GM21526 (cell line): ENCODE data around the gene RAB3IL1.

Source experiments
- ATAC-seq: cut with Tn5 transposase; IDR thresholded peaks from one replicate; pipeline ENCODE4 v1.9.1; 2021; ENCODE audit warnings: moderate library complexity; ENCODE audit not compliant: unreplicated experiment, low FRiP score

The RAB3IL1 gene

DNA sequence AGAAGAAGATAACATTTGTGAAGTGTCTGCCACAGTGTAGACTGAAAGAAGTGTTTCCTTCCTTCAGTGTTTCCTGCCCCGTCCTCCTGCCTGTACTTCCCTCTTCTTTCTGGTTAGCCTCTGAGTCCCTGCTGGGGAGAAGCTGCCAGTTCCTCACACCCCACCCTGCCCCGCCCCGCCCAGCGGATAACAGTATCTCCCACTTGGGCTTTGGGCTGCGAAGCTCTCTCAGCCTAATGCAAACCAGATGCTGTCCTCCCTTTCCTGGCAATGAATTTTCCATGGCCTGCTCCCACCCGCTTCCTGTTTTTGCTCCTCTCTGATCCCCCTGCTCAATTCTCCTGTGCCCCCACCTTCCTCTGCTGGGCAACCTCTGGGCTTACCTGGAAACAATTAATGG lies 5.2 kb upstream of the RAB3IL1 start:
- no peak for ATAC-seq

DNA sequence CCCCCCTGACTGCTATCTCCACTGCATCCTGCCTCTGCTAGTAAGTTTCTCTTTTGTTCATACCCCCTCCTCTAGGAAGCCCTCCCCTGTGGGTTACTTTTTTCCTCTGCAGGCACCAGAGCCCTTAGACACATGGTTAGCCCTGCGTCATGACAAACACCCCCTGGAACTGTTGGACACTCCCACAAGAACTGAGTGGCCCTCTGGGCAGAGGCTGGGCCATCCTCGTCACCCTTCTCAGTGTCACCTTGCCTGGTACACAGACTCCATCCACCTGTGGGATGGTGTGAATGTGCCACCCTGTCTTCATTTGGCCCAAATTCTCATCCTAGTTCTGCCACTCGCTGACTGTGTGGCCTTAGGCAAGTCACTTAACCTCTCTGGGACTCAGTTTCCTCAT lies 4.1 kb upstream of the RAB3IL1 start:
- ATAC-seq = no peak

DNA sequence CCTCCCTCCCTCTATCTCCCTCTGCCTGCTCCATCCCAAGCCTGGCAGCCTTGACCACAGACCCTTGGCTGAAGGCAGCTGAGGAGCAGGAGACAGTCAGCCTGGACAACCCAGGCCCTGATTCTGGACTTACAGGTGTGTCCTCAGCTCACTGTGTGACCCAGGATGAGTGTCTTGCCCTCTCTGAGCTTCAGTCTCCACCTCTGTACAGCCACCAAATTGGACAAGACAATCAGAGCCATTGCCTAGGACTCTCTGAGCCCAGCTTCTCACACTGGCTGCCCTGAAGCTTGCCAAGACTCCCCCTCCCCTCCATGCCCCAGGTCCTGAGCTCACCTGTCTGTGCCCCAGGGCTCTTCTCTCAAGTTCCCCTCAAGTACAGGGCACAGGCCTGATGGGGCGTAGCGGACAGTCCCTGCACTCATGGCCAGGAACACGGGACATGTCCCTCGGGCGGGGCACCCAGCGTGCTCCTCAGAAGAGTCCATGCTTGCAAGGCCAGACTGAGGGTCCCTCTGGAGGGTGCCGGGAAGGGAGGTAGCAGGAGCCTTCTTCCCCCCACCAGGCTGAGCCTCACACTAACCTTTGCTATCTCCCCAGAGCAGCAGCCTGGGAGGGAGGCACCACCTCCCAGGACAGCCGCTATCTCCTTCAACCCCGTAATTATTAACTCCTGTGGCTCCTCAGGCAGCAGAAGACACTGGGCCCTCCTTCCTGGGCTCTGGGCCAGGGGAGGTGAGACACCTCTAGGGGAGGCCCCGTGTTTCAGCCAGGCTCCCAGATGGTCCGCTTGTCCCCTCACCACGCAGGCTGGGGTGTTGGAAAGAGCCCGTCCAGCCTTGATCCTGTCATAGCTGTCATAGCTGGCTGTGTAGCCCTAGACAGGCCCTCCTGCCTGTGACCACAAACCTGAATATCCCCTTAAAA lies 2.6 kb upstream of the RAB3IL1 start:
- ATAC-seq = no peak

DNA sequence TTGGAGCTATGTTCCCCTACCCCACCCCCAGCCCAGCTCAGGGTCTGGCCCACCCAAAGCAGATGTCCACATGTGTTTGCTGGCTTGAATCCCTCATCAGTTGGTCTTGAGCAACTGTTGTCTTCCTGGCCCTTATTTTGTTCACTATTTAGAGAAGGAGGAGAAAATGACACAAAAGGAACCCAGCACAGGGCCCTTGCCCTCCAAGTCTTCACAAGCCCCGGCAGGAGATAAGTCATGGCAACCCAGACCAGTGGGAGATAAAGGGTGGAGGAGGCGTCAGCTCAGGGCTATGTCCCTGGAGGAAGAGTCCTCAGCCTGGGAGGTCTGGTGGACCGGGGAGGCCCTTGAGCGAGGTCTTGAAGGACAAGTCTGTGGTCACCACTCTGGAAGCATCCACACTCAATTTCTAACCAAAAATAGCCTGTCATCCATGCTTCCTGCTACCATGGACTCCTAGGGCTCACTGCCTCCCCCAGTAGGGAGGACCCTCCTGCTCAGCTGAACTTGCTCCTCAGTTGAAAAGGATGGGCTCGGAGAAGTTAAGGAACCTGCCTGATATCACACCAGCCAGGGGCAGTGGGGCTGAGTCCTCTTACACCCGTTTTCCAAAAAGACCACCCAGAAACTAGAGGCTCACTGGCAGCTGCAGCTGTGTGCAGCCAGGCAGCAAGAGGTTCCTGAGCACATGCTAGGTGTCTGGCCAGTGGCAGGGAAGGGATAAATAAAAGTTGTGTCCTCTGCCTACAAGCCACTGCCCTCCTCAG lies 1.8 kb upstream of the RAB3IL1 start:
- no peak for ATAC-seq

DNA sequence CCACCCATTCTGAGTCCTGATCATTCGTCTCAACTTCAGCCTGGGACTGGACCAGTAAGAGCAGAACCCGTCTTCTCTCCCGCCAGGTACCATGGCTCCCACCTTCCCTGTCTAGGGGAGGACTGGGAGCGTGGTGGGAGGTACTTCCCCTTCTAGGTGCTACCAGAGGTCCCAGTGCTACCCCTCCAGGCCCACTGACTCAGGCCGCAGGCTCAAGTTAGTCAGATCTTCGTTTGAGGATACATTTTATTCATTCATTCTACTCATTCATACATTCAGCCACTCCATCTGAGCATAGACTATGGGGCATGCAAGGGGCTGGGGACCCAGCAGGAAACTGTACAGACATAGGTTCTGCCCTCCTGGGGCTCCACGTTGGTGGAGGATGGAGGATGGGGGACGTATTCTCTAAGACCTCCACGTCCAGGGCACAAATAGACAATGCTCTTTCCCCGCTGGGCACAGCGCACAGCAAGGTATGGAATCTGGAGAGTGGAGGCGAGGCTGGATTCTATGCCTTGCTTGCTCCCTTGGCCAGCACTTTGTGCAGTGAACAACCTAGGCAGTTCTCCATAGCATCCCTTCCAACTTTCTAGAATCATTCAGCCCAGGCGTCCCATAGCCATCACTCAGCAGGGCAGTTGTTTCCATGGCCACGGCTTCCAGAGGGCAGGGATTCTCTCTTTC lies 1.0 kb upstream of the RAB3IL1 start:
- no peak for ATAC-seq

DNA sequence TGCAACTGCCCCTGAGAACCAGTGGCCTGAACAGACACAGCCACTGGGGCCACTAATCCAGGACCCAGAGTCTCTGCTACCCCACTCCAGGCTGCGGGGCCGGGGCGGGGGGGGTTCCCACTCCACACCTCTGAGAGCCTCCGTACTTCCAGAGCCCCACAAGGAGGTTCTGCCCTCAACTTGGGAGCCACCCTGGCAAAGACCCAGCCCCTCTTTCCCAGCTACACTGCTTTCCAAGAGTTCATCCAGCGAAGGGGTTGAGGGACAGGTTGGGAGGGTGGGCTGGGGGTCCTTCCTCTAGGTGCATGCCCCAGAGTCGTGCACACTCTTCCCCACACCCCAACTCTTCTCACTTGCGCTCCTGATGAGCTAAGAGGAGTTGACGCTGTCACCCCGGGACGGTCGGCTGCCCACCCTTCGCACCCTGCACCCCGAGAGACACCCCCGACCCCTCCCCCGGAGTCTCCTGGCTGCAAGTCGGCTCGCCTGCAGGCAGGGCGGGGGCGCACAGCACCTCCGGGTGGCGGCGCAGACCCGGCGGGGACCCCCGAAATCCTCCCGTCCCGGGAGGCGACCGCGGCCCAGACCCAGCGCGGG lies 531 bp downstream of the RAB3IL1 start:
- no peak for ATAC-seq

DNA sequence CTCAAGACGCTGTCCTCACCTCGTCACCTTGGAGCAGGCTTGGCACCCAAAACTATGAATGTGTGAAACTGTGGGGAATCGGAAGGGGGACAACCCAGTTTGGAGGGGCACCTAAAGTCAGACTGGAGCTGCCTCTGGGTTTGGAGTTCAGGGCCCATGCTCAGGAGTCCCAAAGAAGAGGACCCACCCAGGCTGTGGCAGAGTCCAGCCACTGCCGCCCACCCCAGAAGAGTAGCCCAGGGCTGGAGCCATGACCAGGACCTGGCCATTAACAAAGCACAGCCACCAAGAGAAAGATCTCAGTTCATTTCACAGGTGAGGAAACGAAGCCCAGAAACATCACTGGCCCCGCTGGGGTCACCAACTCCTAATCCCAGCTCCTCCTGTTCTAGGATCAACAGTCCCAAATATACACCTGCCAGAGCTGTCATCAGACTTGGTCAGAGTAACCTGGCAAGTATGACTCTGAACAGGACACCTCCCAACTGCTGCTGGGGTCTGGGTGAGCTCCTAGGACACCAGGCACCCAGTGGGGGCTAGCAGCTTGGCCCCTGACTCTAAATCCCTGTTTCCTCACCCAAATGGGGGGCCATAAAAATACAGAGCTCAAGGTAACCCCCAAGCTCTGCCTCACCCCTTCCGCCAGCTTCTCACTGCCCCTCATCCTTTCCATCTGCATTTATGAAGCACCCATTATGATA lies 2.7 kb downstream of the RAB3IL1 start:
- no peak for ATAC-seq

DNA sequence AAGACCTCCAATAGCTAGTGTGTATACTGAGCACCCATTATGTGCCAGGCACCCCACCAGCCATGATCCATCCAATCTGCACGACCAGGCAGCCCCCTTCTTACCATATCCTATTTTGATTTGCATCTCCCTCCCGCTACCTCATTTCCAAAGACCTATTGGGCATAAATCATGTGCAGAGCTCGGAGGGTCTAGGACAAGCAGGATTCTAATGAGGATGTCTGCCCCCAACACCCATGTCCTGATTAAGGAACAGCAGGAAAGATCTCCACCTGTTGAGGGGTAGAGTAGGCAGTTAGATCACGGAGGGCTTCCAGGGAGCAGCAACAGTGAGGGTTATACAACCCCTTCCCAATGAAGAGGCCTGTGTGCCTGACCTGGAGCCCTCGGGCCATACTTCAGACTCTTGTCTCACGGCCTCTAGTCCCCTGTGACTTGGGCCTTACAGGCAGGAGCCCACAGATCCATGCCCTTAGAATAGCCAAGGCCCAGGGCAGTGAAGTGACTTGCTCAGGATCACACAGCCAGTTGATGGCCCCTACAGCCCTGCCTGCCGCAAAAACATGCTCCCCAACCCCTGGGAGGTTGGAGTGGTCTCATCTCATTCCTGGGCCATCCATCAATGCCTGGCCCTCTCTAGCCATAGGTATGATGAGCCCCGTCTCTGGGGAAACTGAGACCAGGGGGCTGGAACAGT lies 3.5 kb downstream of the RAB3IL1 start:
- no peak for ATAC-seq

DNA sequence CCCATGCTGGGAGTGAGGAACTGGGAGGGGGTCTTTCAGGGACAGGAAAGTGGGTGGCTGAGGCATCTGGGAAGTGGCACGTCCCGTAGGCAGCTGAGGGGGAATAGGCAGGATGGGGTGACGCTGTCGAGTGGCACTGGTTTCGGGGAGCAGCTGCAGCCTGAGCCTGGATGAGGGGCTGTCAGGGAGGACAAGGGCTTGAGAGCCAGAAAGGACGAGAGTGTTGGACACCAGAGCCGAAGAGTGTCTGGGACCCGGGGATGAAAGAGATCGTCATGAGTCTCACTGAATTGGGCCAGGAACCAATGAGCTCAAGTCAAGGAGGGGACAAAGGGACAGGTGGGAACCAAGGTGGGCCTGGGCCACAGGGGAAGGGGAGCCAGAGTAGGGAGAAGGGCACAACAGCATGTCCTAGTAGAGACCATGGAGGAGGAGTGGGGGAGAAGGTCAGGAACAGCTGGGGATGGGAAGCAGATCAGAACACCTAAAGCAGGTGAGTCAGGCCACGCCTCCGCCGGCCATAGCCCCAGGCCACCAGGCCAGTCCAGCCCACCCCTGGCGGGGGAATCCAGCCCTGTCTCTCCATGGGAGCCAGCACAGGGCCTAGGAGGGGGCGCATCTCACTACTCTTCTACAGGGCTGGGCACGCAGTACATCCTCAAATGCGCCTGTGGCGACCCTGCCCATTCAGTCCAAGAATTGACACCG lies 4.2 kb downstream of the RAB3IL1 start:
- no peak for ATAC-seq

DNA sequence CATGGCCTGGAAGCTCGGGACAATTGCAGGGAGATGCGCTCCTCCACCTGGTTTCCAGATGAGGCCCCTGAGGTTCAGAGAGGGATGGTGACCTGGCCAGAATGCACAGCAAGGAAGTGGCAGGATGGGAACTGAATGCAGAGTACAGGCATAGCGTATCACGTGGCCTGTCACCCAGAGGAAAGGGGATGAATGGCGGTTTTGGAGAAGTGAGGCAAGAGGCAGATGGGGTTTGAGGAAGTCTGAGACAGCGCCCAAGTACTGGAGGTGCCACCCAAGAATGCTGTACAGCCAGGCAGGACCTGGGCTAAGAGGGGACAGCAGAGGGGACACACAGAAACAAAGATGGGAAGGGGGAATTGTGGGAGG lies 4.9 kb downstream of the RAB3IL1 start:
- no peak for ATAC-seq

DNA sequence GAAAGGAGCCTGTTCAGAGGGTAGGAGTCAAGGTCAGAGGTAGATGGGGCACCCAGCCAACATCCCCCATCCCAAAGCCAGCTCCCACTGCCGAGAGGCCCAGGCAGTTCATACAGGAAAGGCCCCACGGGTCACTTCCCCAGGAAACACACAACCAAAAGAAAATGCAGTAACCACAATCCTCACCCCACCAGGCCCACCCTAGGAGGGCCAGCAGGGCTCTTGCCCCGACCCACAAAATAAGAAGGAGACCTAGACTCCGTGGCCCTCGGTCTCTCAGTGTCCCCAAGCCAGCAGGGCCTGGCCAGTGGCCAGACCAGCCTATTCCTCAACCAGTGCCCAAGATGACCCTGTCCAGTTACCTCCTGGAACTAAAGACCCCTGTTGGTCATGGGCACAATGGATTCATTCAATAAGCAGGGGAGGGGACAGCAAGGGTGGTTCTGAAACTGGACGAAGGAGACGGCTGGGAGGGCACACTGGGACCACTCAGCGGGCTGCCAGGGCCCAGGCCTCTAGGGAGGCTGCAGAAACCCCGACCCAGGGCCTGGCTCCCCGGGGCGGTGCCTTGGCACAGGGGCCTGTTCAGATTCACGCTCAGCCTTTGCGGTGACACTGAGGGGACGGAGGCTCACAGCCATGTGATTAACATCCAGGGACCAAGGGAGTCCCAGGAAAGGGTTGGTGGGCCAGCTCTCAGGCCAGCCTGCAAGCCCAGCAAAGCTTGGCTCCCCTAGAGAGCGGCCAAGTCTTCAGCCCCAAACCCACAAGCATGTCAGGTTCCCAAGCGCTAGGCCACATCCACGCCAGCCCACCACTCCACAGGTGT lies 5.5 kb downstream of the RAB3IL1 start:
- ATAC-seq = no peak

DNA sequence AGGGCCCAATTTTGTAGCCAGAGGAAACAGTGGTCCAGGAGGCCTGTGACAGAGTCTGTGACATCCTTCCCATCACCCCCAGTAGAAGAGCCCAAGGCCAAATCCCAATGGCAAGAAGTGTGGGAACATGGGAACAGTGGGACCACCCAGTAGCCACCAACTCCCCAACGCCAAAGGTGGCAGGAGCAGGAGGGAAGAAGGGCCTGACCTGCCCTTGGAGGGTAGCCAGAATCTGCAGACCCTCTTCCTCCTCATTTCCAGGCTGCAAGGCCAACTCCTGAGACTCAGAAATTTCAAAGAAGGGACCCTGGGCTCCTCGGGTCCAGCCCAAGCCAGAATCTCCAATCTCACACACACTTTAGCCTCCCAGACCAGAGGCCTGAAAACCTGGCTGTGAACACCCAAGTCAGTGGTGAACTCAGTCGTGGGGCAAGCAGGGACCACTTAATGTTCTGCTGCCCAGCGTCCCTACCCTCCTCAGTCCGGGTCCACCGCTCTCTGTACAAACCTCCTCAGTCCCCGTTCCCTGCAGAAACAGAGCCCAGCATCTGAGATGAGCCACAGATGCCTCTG lies 6.2 kb downstream of the RAB3IL1 start:
- no peak for ATAC-seq

DNA sequence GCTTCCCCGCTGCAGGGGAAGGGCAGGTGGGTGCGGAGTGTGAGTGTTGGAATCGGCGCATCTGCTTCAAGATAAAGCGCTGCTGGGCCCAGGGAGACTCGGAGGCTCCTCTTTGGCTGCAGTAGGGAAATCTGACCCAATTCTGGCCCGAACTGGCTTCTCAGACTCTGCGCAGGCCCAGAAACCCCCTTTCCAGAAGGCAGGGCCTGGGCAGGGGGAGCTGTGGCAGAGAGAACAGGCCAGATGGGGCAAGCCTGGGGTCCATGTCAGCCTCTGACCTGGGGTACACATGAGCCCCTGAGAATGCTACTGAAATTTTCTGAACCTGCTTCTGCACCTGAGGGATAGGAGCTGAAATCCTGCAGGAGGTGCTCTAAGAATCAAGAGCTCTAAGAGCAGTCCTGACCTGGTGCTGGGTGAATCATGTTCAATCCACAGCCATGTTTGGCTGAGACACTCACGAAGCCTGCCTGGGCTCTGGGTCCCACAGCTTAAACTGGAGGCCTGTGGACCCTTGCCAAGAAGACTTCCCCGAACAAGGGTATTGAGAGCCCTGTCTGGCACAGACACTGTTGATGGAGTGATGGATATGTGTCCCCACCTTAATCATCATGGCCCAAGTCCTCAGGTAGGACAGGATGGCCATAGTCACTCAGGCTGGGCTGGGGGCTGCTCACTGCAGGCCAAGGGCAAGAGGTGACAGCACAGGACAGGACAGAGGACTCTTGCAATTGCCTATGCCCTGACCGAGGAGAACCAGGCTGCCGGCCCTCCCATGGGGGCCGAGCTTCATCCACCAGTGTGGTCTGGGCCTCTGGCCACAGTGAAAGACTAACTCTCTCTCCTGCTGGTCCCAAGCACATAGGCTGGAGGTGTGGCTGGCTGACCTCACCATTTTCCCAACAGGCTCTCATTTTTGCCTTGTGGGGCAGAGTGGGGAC lies 6.9 kb downstream of the RAB3IL1 start:
- no peak for ATAC-seq

DNA sequence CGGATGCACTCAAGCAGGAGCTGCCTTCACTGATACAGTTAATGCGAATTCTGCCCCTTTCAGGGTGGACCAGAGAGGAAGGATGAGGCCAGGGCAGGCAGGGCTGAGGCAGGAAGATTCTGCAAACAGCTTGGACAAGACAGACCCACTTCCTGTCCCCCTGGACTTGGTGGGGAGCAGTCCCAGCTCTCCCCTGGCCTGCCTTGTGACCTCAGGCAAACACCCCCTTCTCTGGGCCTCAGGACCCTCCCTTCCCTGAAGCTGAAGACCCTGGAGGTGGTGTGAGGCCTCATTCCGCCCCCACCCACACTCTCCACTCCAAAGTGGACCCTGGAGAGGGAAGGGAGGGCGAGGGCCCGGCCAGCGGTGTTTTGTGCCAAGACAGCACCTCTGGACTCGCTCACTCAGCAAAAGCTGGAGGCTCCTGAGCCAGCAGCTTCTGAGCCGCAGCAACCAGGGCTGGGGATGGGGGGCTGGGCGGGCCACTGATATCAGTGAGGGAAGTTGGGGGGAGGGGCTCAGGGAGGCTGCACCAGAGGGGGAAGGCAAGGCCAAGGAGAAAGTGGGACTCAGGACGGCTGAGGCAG lies 8.5 kb downstream of the RAB3IL1 start:
- ATAC-seq = no peak

DNA sequence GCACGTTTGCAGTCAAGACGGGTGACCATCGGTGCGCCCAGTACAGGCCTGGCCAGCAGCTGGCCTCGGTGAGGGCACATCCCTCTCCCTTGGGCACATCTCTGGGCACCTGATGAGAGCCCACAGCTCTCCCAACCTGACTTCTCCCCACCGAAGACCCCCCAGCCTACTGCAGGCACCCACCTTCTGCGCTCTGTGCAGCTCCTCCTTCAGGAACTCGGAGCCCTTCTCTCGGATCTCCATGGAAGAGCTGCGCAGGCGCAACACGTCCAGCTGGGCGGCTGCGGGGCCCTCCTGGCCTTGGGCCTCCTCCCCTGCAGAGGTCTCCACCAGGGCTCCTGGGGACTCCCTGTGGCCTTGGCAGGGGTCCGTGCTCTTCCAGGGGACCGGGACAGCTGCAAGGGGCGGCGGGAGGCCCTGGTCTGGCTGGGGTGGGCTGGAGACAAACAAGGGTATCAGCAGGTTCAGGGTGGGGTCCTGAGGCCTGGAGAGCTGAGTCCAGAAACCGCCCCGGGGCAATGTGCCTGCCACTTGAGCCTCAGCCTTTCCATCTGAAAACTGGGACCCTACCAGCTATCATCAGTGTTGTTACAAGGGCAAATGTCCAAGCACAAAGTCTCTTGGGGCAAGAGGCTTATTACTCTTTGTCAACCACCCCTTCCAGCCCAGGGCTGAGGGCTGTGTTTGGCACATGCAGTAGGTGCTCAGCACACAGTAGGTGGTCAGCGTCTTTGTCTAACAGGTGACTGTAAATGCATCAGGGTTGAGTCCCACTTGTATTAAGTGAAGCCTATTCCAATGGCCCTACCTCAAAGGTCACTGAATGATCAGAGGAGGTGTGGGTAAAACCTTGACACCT lies 9.3 kb downstream of the RAB3IL1 start:
- no peak for ATAC-seq

DNA sequence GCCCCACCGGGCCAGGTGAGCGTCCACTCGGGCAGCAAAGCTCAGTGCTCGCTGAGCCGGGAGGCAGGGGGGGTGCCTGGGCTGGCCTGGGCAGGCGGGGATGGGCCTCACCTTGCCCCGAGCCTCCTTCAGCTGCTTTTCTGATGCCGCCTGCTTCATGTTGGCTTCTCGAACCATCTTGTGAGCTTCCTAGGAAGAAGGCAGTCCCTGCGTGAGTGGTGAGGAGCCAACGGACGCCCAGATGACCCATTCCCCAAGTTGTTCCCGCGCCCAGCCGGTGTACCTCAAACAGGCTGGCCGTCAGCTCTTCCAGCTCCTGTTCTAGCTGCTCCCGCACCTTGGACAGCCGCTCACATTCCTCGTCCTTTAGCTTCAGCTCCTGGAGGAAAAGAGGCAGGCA lies 10.1 kb downstream of the RAB3IL1 start:
- no peak for ATAC-seq
